Measurements from ENCODE around the gene TMEM147. TPM values are rescaled to one million over a fixed set of nuclear protein-coding genes. Genes with fewer than 3 reads are reported as not detected.

The TMEM147 gene
- total RNA-seq, 3 donors from 2014 or later = 111 to 148 (median 115) TPM

- DNase-seq = no peak
- Mint-ChIP-seq H3K9me3 (no peaks in the 10 kb centered on the region), H3K4me3 (no peak overlapping the region), H3K36me3 (ENCODE audit: insufficient read depth) (no peaks in the 10 kb centered on the region), H3K27me3 (ENCODE audit: low read depth) (peaks cover 25% of the 10 kb centered on the region), H3K4me1 (ENCODE audit: low read depth) (peaks cover 14% of the 10 kb centered on the region)
- no peak for ATAC-seq
Measured at GRCh38 chr19:35512831-35513627, 32.4 kb upstream of the TMEM147 start.

DNA sequence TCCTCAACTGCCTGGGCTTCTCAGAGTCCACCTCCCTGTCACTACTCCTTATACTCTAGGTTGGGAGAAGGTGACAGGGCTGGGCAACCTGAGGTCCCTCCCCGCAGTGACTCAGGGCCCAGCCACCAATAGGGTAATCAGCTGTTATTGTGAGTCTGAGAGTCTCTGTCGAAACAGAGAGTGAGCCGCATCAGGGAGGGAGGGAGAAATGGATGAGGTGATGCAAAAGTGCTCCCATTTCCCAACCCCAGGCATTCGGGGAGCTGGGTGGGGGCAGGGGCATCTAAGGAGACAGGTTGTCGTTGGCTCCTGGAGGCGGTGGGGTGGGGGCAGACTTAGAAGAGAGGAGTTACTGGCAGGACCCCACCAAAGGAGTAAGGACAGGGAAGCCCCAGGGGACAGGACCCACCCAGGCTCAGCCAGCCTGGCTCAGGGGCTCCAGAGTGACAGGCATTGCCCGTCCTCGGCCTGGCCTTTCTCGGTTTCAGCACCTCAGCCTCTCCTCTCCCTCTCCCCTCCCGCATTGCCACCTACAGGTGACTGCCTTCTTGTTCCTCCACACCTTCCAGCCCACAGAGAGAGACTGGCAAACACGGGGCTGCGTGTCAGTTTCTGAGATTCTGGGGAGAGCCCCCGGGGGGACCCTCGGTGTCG is 31.7 kb upstream of the TMEM147 start, which contains the start of gene DMKN:
TSS of gene DMKN (minus strand) at position 22 of the 654 bp plus-strand sequence. CDS start 174 bp downstream, outside the sequence.
- DNase-seq = no peak
- no peaks in the 10 kb centered on the region for H3K36me3 Mint-ChIP-seq (ENCODE audit: insufficient read depth)
- peaks cover 14% of the 10 kb centered on the region for H3K4me1 Mint-ChIP-seq (ENCODE audit: low read depth)
- no peak within 1 kb of the TSS for H3K4me3 Mint-ChIP-seq
- ATAC-seq = no peak
- no peaks in the 10 kb centered on the region for H3K9me3 Mint-ChIP-seq
- H3K27me3 Mint-ChIP-seq (ENCODE audit: low read depth) = peaks cover 19% of the 10 kb centered on the region

GRCh38 chr19:35514282-35514809 is 31.1 kb upstream of the TMEM147 start:
- H3K4me3 Mint-ChIP-seq = no peak overlapping the region
- ATAC-seq = no peak
- H3K9me3 Mint-ChIP-seq = no peaks in the 10 kb centered on the region
- peaks cover 20% of the 10 kb centered on the region for H3K27me3 Mint-ChIP-seq (ENCODE audit: low read depth)
- DNase-seq = no peak
- H3K36me3 Mint-ChIP-seq (ENCODE audit: insufficient read depth) = no peaks in the 10 kb centered on the region
- peaks cover 12% of the 10 kb centered on the region for H3K4me1 Mint-ChIP-seq (ENCODE audit: low read depth)

DNA sequence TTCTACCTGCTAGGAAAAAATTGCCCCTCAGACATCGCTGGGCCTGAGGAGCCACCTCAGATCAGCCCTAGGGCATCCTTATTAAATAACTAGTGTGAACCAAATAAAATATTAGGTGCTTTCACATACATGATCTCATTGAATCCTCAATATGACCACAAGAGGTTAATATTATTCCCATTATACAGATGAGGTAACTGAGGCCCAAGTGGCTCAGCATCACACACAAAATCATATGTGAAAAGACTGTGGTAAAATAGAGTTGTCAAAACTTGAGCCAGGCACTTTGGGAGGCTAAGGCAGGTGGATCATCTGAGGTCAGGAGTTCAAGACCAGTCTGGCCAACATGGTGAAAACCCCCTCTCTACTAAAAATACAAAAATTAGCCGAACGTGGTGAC is 29.1 kb upstream of the TMEM147 start:
- DNase-seq (no peak), ATAC-seq (no peak)
- no peaks in the 10 kb centered on the region for H3K36me3 Mint-ChIP-seq (ENCODE audit: insufficient read depth)
- H3K4me1 Mint-ChIP-seq (ENCODE audit: low read depth) = no peaks in the 10 kb centered on the region
- H3K4me3 Mint-ChIP-seq = no peak overlapping the region
- no peaks in the 10 kb centered on the region for H3K9me3 Mint-ChIP-seq
- H3K27me3 Mint-ChIP-seq (ENCODE audit: low read depth) = peaks cover 14% of the 10 kb centered on the region

DNA sequence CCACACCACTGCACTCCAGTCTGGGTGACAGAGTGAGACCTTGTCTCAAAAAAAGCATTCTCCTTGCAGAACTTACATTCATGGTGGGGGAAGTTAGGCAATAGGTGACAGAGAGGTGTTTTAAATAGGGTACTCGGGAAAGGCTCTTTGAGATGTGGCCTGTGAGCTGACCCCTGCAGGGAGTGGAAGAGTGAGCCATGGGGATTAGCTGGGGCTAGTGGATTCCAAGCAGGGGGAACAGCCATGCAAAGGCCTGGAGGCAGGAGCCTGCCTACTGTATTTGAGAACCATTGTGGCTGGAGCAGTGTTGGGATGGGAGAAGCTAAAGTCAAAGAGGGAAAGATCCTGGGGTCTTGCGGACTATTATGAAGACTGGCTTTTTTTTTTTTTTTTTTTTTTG is 28.1 kb upstream of the TMEM147 start:
- H3K27me3 Mint-ChIP-seq (ENCODE audit: low read depth) = peaks cover 10% of the 10 kb centered on the region
- H3K4me1 Mint-ChIP-seq (ENCODE audit: low read depth) = no peaks in the 10 kb centered on the region
- H3K4me3 Mint-ChIP-seq = no peak overlapping the region
- no peaks in the 10 kb centered on the region for H3K36me3 Mint-ChIP-seq (ENCODE audit: insufficient read depth)
- ATAC-seq (no peak), DNase-seq (no peak)
- no peaks in the 10 kb centered on the region for H3K9me3 Mint-ChIP-seq

DNA sequence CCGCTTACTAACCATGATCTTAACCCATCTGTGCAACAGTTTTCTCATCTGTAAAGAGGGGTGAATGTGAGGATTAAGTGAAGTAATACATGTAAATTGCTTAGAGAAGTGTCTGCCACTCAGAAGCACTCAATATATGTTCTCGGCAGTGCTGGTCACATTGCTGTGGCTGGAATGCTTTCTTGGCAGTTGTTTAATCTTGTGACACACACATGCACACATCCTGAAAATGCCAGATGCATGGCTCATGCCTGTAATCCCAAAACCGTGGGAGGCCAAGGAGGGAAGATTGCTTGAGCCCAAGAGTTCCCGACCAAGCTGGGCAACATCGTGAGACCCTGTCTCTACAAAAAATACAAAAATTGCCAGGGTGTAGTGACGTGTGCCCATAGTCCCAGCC is 27.1 kb upstream of the TMEM147 start:
- DNase-seq = no peak
- Mint-ChIP-seq H3K9me3 (no peaks in the 10 kb centered on the region), H3K4me3 (no peak overlapping the region), H3K27me3 (ENCODE audit: low read depth) (peaks cover 9% of the 10 kb centered on the region), H3K4me1 (ENCODE audit: low read depth) (no peaks in the 10 kb centered on the region), H3K36me3 (ENCODE audit: insufficient read depth) (no peaks in the 10 kb centered on the region)
- no peak for ATAC-seq

GRCh38 chr19:35519291-35519690 is 26.1 kb upstream of the TMEM147 start:
- ATAC-seq (no peak), DNase-seq (no peak)
- Mint-ChIP-seq H3K9me3 (no peaks in the 10 kb centered on the region), H3K4me1 (ENCODE audit: low read depth) (no peaks in the 10 kb centered on the region), H3K4me3 (no peak overlapping the region), H3K36me3 (ENCODE audit: insufficient read depth) (no peaks in the 10 kb centered on the region), H3K27me3 (ENCODE audit: low read depth) (peaks cover 10% of the 10 kb centered on the region)

DNA sequence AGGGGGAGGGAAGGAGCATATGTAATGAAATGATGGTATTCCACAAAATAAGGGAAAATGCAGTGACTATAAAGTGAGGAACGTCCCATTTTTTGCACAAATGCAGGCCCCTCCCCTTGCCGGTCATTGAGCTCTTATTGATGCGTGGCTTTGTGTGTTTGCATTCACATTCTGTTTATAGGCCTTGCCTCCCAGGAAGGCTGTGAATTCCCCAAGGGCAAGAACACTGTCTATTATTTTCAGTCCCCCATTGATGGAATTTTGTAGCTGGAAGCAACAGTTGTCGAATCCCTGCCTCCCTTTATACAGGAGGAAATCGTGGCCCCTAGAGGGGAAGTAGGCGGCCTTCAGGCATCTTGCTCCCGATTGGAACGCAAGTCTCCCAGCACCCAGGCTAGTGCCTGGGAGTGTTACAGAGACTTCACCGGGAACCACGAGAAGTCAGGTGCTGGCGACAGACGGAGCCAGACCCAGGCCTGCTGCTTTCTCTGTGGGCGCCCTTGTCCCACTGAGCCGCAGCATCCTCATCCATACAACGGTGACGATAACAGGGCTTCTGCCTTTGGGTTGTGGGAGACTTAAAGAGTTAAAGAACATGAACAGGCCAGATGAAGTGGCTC is 24.2 kb upstream of the TMEM147 start:
- Mint-ChIP-seq H3K9me3 (no peaks in the 10 kb centered on the region), H3K36me3 (ENCODE audit: insufficient read depth) (no peaks in the 10 kb centered on the region), H3K27me3 (ENCODE audit: low read depth) (peaks cover 13% of the 10 kb centered on the region), H3K4me1 (ENCODE audit: low read depth) (no peaks in the 10 kb centered on the region), H3K4me3 (no peak overlapping the region)
- DNase-seq = no peak
- ATAC-seq = no peak

- DNase-seq (no peak), ATAC-seq (no peak)
- Mint-ChIP-seq H3K4me3 (no peak overlapping the region), H3K4me1 (ENCODE audit: low read depth) (no peaks in the 10 kb centered on the region), H3K27me3 (ENCODE audit: low read depth) (peaks cover 24% of the 10 kb centered on the region), H3K36me3 (ENCODE audit: insufficient read depth) (no peaks in the 10 kb centered on the region), H3K9me3 (no peaks in the 10 kb centered on the region)
Measured at GRCh38 chr19:35522745-35523327, 22.6 kb upstream of the TMEM147 start.

GRCh38 chr19:35524181-35524837 is 21.1 kb upstream of the TMEM147 start:
- Mint-ChIP-seq H3K27me3 (ENCODE audit: low read depth) (peaks cover 38% of the 10 kb centered on the region), H3K36me3 (ENCODE audit: insufficient read depth) (no peaks in the 10 kb centered on the region), H3K4me3 (no peak overlapping the region), H3K4me1 (ENCODE audit: low read depth) (no peaks in the 10 kb centered on the region), H3K9me3 (no peaks in the 10 kb centered on the region)
- ATAC-seq (no peak), DNase-seq (no peak)

GRCh38 chr19:35525873-35526272 is 19.6 kb upstream of the TMEM147 start:
- Mint-ChIP-seq H3K27me3 (ENCODE audit: low read depth) (peaks cover 39% of the 10 kb centered on the region), H3K36me3 (ENCODE audit: insufficient read depth) (no peaks in the 10 kb centered on the region), H3K4me1 (ENCODE audit: low read depth) (no peaks in the 10 kb centered on the region), H3K4me3 (no peak overlapping the region), H3K9me3 (no peaks in the 10 kb centered on the region)
- DNase-seq (no peak), ATAC-seq (no peak)

GRCh38 chr19:35528218-35529038 is 17.0 kb upstream of the TMEM147 start, which contains the start of gene SBSN:
Gene SBSN, minus strand, starts transcription at chr19:35528311. Its CDS starts 30 bp downstream, at chr19:35528281.
- no peaks in the 10 kb centered on the region for H3K9me3 Mint-ChIP-seq
- ATAC-seq = no peak

More at GRCh38 chr19:35528218-35529038, 17.0 kb upstream of the TMEM147 start, which contains the start of gene SBSN:
- no peak for DNase-seq
- peaks cover 50% of the 10 kb centered on the region for H3K27me3 Mint-ChIP-seq (ENCODE audit: low read depth)
- no peak within 1 kb of the TSS for H3K4me3 Mint-ChIP-seq
- H3K36me3 Mint-ChIP-seq (ENCODE audit: insufficient read depth) = no peaks in the 10 kb centered on the region
- H3K4me1 Mint-ChIP-seq (ENCODE audit: low read depth) = peaks cover 5% of the 10 kb centered on the region
